HepG2 (cell line): ENCODE measurements around the gene ZDHHC14. TPM values are rescaled to one million over a fixed set of nuclear protein-coding genes. Genes with fewer than 3 reads are reported as not detected.

ENCODE experiments used
- ATAC-seq: fragments of 200-7000 bp; cut with Tn5 transposase; 3 replicates; pipeline ENCODE4 v1.9.1; 2020; ENCODE audit warnings: mild to moderate bottlenecking, moderate library complexity
- BruUV-seq: library from RNA; stranded (reverse); fragments of 400-500 nt; replicated peaks from 2 replicates; lab custom pipeline; 2021; lab: Mats Ljungman, UMichigan
- CTCF ChIA-PET: fragments of 300-600 bp; formaldehyde crosslinking; extraction: SDS; loops from one replicate; lab custom pipeline; 2021; ENCODE audit warnings: low total read pairs, inconsistent platforms, low intra/inter-chr PET ratio; lab: Yijun Ruan, JAX
- POLR2A ChIA-PET: fragments of 350-600 bp; sonication (Branson Sonifier 250); formaldehyde crosslinking; loops from one replicate; lab custom pipeline; 2020; ENCODE audit warnings: antibody characterized with exemption, inconsistent platforms; lab: Yijun Ruan, JAX
- DNase-seq: peaks from one replicate; pipeline ENCODE4 v3.0.0-alpha.2; 2015; ENCODE audit warnings: low spot score
- FAIRE-seq: peaks from 3 replicates; lab custom pipeline; 2011; peaks lifted over from hg19 to GRCh38; lab: Jason Lieb, UNC
- H2AFZ ChIP-seq: one replicate; pipeline ENCODE4 v1.6.1; 2011; ENCODE audit warnings: low read length, inconsistent platforms
- H3K27ac ChIP-seq: fragments of 300-600 bp; 3 replicates; pipeline ENCODE4 v1.8.0; 2011; ENCODE audit warnings: mixed run types, mild to moderate bottlenecking, mixed read lengths, low read length, inconsistent platforms; ENCODE audit not compliant: insufficient read depth; ENCODE audit errors: extremely low read length
- H3K27me3 ChIP-seq, 2 experiments: fragments of 200-600 bp in 1 of 2; 2 replicates in 1 of 2; 3 replicates in 1 of 2; pipeline versions ENCODE4 v1.6.0 to v1.8.0; 2011; ENCODE audit warnings: low read length in 2 of 2, mild to moderate bottlenecking in 2 of 2, moderate library complexity in 2 of 2, inconsistent platforms in 1 of 2; ENCODE audit not compliant: insufficient read depth in 2 of 2, control insufficient read depth in 1 of 2
- H3K36me3 ChIP-seq, 2 experiments: fragments of 200-600 bp in 1 of 2; replicated peaks in 1 of 2; 2 replicates in 1 of 2; 3 replicates in 1 of 2; pipeline versions ENCODE4 v1.5.1 to v1.8.0; 2011; ENCODE audit warnings: low read length in 2 of 2, inconsistent platforms in 1 of 2; ENCODE audit not compliant: insufficient read depth in 2 of 2, control insufficient read depth in 1 of 2
- H3K4me1 ChIP-seq: 2 replicates; pipeline ENCODE4 v1.5.1; 2012; ENCODE audit warnings: low read length, inconsistent platforms; ENCODE audit not compliant: insufficient read depth
- H3K4me2 ChIP-seq: 2 replicates; pipeline ENCODE4 v1.6.0; 2011; ENCODE audit warnings: low read depth, low read length, inconsistent platforms
- H3K4me3 ChIP-seq, 3 experiments: fragments of 200-600 bp in 1 of 3; sonication (generic), shearing (Covaris generic) in 1 of 3; replicated peaks in 1 of 3; 2 replicates each; pipeline ENCODE4 v1.5.1; 2011 to 2016; ENCODE audit warnings: low read length in 3 of 3, inconsistent platforms in 2 of 3, low read depth in 2 of 3, mild to moderate bottlenecking in 2 of 3, control low read depth in 1 of 3, mixed read lengths in 1 of 3; ENCODE audit not compliant: insufficient read depth in 1 of 3
- H3K79me2 ChIP-seq: one replicate; pipeline ENCODE4 v1.6.1; 2011; ENCODE audit warnings: low read length, inconsistent platforms; ENCODE audit not compliant: insufficient read depth
- H3K9ac ChIP-seq: 2 replicates; pipeline ENCODE4 v1.6.0; 2011; ENCODE audit warnings: mild to moderate bottlenecking, low read depth, low read length, inconsistent platforms; ENCODE audit not compliant: insufficient read depth
- H3K9me3 ChIP-seq: 2 replicates; pipeline ENCODE4 v1.5.1; 2012; ENCODE audit warnings: mild to moderate bottlenecking, low read length
- H4K20me1 ChIP-seq: 2 replicates; pipeline ENCODE4 v1.6.0; 2011; ENCODE audit warnings: inconsistent platforms, mild to moderate bottlenecking, low read length, moderate library complexity; ENCODE audit not compliant: insufficient read depth
- AGO1 ChIP-seq: fragments of 200-400 bp; formaldehyde crosslinking; IDR thresholded peaks from 2 replicates; pipeline ENCODE4 v1.6.1; 2017; ENCODE audit warnings: mild to moderate bottlenecking, low read depth, low read length, moderate library complexity; ENCODE audit not compliant: poor library complexity, severe bottlenecking
- ARNTL ChIP-seq: sonication (generic); formaldehyde crosslinking; IDR thresholded peaks from 2 replicates; pipeline ENCODE4 v1.4.0; 2020; ENCODE audit warnings: mild to moderate bottlenecking, missing genetic modification reagents
- MTA1 ChIP-seq: sonication (generic); formaldehyde crosslinking; IDR thresholded peaks from 2 replicates; pipeline ENCODE4 v1.4.0; 2020; ENCODE audit warnings: missing genetic modification reagents, mild to moderate bottlenecking, borderline replicate concordance
- SMARCC2 ChIP-seq: fragments of 450-650 bp; IDR thresholded peaks from 2 replicates; pipeline ENCODE4 v1.6.1; 2017; ENCODE audit warnings: antibody characterized with exemption, mild to moderate bottlenecking
- TAF1 ChIP-seq: sonication (generic); formaldehyde crosslinking; IDR thresholded peaks from 2 replicates; pipeline ENCODE4 v1.4.0; 2020; ENCODE audit warnings: missing genetic modification reagents
- WGBS: methylation state at CpG from one replicate; pipeline ENCODE4 v1.1.6; 2017; ENCODE audit warnings: low lambda C conversion rate; 5-methylcytosine and 5-hydroxymethylcytosine counted together
- in situ Hi-C: cut with HindIII; loops from 2 replicates; pipeline ENCODE4 v1.10.0; 2017; ENCODE audit warnings: low pct_unique_long_range_greater_than_20kb; ENCODE audit not compliant: extremely low pct_ligation_motif_present
- intact Hi-C: fragments of 100-400 bp; cut with micrococcal nuclease; formaldehyde crosslinking; loops from one replicate; pipeline ENCODE4 v1.10.0; 2022; ENCODE audit not compliant: unreplicated experiment
- polyA plus RNA-seq, 8 experiments: library from polyadenylated mRNA; depleted of rRNA in 3 of 8; stranded (reverse) in 7 of 8; unstranded in 1 of 8; fragments of >200 nt; fragmentation: Illumina TruSeq in 4 of 8; extraction: Trizol in 4 of 8; gene quantifications; 2 replicates each; pipeline versions ENCODE4 v1.2.1 to v1.2.3, GENCODE V29; 2011 to 2016; ENCODE audit warnings: low read depth in 4 of 8, missing spikeins in 1 of 8, mixed read lengths in 1 of 8; ENCODE audit not compliant: insufficient read depth in 1 of 8
- total RNA-seq, 5 experiments: library from RNA; depleted of rRNA; stranded (reverse); fragments of >200 nt; fragmentation: Illumina TruSeq; extraction: Trizol; gene quantifications; 2 replicates each; pipeline ENCODE4 v1.2.3, GENCODE V29; 2016; ENCODE audit warnings: low read depth in 1 of 5

The ZDHHC14 gene
- total and polyA plus RNA-seq, 2 of the 13 experiments (the other 11 are each of a cell fraction or from before 2014, with no cell fraction given): 3.7 to 9.5 TPM

DNA sequence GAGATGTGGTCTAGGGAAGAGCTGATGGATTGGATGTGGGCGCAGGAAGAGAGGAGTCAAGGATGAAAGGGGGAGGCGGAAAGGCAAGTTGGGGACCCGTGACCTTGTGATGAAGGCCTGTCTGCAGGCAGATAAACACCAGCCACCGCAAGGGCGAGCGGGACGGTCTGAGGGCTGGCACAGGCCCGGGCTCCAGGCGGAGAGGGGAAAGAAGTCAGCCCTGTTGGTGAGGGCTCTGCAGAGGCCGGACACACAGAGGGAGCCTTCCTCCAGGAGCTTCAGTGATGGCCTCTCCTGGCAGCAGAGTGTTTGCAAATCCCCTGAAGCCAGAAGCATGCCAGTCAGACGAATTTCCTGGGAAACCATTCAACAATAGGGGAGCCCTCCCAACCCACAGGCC is 112.2 kb downstream of the ZDHHC14 start:
- 86% methylated on average over 11 of the region's 11 CpGs for WGBS
- Histone ChIP-seq H3K27me3 (no peaks in the 10 kb centered on the region), H2AFZ (no peak overlapping the region), H3K36me3 (no peaks in the 10 kb centered on the region), H3K79me2 (no peaks in the 10 kb centered on the region), H3K4me1 (0 out of 2 replicates have a peak, but pooled peaks cover 4% of the 10 kb centered on the region), H3K4me2 (no peak overlapping the region), H3K9me3 (no peaks in the 10 kb centered on the region), H3K9ac (no peak overlapping the region), H3K4me3 (no peak overlapping the region), H4K20me1 (no peaks in the 10 kb centered on the region), H3K27ac (no peak overlapping the region)
- CTCF ChIA-PET: no interaction called here
- intact Hi-C loops: no loop called here
- FAIRE-seq (no peak), ATAC-seq (peak; percentile 36; the same call in 1 of the 3 replicates), DNase-seq (no peak)
- TF ChIP-seq SMARCC2: no peak
- no peak for TF ChIP-seq ARNTL (CRISPR knock-in tag)
- no peak for TF ChIP-seq TAF1
- POLR2A ChIA-PET: no interaction called here
- in situ Hi-C loops: no loop called here
- BruUV-seq: no TSS peak

DNA sequence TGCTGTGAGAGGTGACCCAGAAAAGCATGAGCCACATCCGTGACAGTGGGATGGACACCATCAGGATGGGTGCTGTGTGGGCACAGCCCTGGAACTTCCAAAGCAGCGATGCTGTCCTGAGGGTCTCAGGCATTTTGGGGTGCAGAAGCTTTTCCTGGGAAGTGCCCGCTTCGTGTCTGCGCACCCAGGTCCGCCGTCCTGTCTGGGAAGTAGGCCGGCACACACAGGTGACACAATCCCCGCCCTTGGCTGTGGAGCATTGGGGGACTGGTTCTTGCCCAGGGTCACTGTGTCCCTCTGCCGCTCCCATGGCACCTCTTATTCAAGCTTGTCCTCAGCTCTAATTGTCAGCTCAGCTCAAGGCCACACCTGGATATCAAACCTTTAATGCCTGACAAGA is 112.6 kb downstream of the ZDHHC14 start:
- CTCF ChIA-PET: no interaction called here
- BruUV-seq: no TSS peak
- FAIRE-seq (no peak), ATAC-seq (peak; percentile 23; the same call in 1 of the 3 replicates), DNase-seq (no peak)
- H3K4me3 ChIP-seq: no peak overlapping the region
- no peaks in the 10 kb centered on the region for H3K27me3 ChIP-seq
- intact Hi-C loops (no loop called here), in situ Hi-C loops (no loop called here)
- H2AFZ ChIP-seq: no peak overlapping the region
- 97% methylated on average over 7 of the region's 10 CpGs for WGBS
- POLR2A ChIA-PET: no interaction called here
- no peaks in the 10 kb centered on the region for H3K79me2 ChIP-seq
- TF ChIP-seq MTA1 (CRISPR knock-in tag): 0 out of 2 replicates have a peak, but pooled peaks have one; percentile 44
- no peak for TF ChIP-seq AGO1
- H3K27ac ChIP-seq: no peak overlapping the region
- H3K4me2 ChIP-seq: no peak overlapping the region
- no peaks in the 10 kb centered on the region for H3K9me3 ChIP-seq
- H3K9ac ChIP-seq: no peak overlapping the region
- H3K36me3 ChIP-seq: no peaks in the 10 kb centered on the region
- H3K4me1 ChIP-seq: 0 out of 2 replicates have a peak, but pooled peaks cover 4% of the 10 kb centered on the region
- H4K20me1 ChIP-seq: no peaks in the 10 kb centered on the region
